Measurements from ENCODE around the gene FNIP1. TPM values are rescaled to one million over a fixed set of nuclear protein-coding genes. Genes with fewer than 3 reads are reported as not detected.

The FNIP1 gene
- total RNA-seq: 106 and 111 TPM in 2 replicates

DNA sequence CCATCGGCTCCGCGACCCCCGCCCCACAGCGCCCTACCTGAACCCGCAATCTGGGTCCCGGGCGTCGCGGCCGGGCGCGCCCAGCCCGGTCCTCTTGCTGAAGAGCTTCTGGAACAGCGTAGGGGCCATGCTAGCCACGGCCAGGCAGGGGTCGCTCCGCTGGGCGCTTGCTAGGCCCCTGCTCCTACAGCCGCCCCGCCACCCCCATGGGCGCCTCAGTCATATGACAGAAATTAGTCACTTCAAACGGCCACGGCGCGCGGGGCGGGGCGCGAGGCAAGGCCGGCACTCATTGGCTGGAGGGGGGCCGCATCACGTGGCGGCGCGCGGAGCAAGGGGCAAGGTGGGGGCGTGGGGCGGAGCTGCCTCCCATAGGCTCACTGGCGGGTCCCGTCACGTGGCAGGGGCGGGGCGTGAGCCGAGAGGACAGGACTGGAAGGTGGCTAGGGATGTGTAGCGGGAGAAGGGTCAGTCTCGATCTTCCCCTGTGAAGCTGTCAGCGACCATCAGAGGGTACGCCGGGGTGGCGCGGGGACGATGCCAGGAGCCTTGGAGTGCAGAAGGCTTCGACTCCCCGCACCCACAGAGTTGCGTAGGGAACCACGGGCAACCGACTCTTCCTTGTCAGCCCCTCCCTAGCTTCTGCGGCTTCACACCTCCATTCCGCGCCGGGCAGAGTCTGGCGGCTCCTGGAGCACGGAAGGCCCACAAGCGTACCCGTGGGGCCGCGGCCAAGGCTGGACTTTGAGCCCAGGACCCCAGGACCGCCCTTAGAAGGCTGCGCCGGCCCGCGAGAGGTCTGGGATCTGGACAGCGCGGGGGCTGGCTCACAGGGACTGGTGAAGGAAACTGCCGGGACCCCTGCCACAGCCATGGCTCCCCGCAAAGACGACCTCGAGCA, at the start of gene FNIP1:
FNIP1 (minus strand) TSS at position 225 of the 901 bp plus-strand sequence; CDS start at position 129, 96 bp downstream.

DNA sequence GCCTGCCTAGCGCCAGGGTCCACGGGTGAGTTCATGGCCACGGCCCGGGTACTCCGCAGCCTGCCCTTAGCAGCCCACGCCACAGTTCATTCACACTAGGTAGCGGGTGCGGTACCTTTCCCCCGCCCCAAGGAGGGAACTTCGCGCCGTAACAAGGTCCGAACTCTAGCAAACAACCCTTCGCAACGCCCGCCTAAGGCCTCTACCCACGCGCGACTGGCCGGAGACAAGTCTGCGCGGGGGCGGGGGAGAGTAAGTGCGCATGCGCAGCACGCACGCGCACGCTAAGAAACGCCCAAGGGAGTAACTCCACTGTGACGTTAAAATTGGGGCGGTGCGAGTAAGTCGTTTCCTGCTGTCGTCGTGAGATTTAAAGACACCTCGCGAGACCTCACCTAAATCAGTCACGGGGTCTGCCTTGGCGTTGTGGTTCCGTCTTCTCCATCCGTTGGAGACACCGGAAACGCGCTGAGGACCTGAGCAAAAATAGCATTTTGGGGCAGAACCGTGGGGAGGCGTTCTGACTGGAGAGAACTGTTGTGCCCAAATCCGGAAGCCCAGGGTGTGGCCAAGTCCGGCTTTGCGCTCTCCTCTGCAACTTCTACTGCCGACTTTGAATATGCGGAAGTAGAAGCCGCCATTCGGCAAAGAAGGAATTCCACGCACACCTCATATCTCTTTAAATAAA, 161.7 kb downstream of the FNIP1 start, which contains the start of gene RAPGEF6:
RAPGEF6 (minus strand) TSS at position 234 of the 688 bp plus-strand sequence; CDS start at position 35, 199 bp downstream.

Other genes starting within 250 kb of the FNIP1 start
- 18.9 and 23.3 TPM in 2 replicates for gene RAPGEF6, start 161.8 kb downstream of the FNIP1 start, total RNA-seq
- not detected in 2 replicates for gene MEIKIN, start 148.6 kb upstream of the FNIP1 start, total RNA-seq
- gene ACSL6, start 214.6 kb upstream of the FNIP1 start, total RNA-seq: 0.32 TPM in 1 of 2 replicates, not detected in the other

Data from articular chondrocyte of knee joint (primary cell).